HG03097 (cell line): ENCODE results near the gene TNFRSF25.

ENCODE experiments used
- ATAC-seq: cut with Tn5 transposase; IDR thresholded peaks from one replicate; pipeline ENCODE4 v1.9.1; 2021; ENCODE audit not compliant: unreplicated experiment, low FRiP score

TNFRSF25 gene

DNA sequence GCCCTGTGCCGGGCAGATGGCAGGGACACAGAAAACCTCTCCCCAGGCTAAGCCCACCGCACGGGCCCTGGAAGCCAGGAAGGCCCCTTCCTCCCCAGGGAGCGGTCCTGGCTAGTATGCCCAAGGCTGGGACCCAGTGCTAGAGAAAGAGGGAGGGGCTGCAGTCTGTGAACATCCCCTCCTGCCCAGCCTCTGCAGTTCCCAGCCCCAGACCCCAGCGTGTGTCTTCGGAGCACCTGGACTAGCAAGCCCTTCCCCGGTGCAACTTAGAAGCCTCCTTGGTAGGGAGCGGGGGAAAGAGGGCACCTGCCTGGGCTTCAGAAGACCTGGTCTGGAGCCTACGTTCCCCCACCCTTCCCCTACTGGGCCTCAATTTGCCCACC, 23.4 kb upstream of the TNFRSF25 start:
- no peak for ATAC-seq

GRCh38 chr1:6488602-6489382, 22.8 kb upstream of the TNFRSF25 start:
- no peak for ATAC-seq

GRCh38 chr1:6487804-6488484, 22.0 kb upstream of the TNFRSF25 start:
- no peak for ATAC-seq

- ATAC-seq = peak; percentile 55
Measured at GRCh38 chr1:6486433-6487011, 20.5 kb upstream of the TNFRSF25 start.

DNA sequence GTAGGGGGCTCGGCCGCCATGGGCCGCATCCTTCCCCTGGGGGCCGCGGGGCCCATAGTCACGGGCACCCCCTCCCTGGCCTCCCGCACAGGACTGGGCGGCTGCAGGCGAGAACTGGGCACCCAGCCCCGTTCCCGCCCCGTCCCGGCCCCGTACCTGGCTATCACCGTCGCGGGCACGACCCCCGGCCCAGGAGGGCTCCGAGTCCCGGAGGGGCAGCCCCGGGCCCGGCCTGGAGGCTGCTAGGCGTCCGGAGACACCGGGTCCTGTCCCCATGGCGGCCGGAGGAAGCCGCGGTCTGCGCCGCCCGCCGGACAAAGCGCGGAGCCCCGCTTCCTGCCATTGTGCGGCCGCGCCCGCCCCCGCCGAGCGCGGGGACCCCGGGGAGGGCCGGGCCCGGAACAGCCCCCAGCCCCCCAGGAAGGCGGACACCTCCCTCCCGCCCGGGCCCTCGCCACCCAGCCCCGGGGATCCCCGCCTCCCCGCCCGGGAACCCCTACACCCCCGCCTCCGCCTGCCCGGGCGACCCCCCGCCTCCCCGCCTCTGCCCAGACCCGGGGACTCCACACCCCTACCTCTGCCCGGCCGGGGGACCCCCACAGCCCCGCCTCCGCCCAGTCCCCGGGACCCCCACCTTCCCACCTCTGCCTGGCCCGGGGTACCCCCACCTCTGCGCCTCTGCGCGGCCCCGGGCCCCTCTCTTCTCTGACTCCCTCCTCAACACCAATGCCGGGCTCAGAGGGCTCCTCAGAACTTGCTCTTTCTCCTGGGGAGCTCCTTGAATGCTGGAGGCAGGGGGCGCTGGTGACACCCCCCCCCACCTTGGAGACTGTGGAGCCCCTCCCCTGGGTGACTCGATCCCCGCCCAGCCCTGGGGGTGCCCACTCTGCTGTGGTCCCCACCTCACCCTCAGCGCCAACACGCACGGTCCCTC, 19.5 kb upstream of the TNFRSF25 start:
- ATAC-seq = no peak

GRCh38 chr1:6484826-6485167, 18.8 kb upstream of the TNFRSF25 start:
- no peak for ATAC-seq

GRCh38 chr1:6483761-6484117, 17.8 kb upstream of the TNFRSF25 start:
- no peak for ATAC-seq

- ATAC-seq = no peak
Measured at GRCh38 chr1:6483017-6483760, 17.2 kb upstream of the TNFRSF25 start.

- ATAC-seq = no peak
Measured at GRCh38 chr1:6481820-6482219, 15.8 kb upstream of the TNFRSF25 start.

DNA sequence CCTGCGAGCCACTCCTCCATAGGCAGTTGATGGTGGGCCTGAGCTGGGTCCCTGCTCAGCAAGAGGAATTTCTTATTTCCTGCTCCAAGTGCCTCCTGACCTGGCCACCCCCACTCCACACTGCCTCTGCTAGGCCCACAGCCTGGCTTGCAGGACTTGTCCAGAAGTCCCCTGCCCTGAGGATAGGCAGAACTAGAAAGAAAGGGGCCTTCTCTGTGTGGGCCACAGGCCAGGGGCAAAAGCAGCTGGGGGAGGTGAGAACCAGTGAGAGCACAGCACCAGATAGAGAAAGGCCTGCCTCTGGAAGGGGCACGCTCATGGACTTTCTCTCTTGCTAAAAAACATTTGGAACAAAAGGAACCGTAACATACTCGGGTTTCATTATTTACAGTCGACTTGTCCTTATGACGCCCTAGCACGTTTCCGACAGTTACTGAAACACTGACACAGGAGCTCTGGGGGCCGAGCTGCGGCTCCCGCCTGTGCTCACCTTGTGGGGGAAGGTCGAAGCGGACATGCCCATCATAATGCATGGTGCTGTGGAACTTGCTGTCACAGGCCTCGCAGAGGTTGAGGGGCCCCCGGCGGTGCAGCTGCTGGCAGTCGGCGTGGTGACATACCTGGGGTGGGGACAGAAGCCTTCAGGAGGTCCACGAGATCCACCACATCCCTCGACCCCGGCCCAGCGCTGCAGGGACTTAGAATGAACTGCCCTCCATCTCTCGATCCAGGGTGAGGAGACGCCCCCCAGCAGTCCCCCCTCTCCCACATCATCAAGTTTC, 11.3 kb upstream of the TNFRSF25 start:
- ATAC-seq = no peak

DNA sequence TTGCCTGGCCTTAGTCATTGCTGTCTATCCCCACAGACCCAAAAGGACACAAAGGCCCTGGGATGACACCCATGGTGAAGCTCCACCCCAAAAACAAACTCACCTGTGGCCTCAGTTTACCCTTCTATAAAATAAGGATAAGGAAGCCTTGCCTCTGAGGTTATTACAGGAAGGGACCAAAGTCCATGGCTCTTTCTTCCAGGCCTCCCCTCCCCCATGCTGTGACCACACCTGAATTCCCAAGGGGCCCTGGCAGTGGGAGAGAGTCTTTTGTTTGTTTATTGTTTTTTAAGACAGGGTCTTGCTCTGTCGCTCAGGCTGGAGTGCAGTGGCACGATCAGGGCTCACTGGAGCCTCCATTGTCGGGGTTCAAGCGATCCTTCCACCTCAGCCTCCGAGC, 10.5 kb upstream of the TNFRSF25 start:
- no peak for ATAC-seq

DNA sequence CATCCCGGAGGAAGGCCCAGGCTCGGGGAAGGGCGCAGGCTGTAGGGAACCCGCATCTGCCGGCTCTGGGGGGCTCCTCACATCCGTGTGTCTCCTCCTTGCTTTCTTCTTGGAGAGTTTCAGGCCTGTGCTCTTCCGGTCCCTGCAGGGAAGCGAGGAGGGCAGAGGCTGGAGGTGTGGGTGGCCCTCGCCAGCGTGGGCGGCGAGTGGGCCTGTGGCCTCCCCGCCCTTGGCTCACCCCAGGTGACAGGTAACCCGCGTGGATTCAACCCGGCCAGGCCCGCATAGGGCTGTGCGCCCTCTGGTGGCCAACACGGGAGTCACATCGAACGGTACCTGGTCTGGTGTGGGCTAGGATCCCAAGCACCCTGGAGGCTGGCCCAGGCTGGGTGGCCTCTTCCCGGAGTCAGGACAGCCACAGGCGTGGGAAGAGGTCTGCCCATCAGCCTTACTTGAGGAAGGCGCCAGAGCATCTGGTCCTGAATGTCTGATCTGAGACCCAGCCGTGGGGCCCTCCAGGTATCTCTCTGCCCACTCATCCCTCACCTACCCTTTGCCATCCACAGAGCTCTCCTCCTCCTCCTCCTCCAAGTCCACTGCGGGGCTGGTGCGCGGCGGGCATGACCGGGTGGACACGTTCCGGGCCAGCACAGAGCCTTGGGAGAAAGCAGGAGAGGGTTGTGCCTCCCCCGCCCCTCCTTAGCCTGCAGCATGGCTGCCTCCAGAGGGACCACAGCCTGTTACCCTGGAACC, 9.6 kb upstream of the TNFRSF25 start:
- ATAC-seq = no peak

DNA sequence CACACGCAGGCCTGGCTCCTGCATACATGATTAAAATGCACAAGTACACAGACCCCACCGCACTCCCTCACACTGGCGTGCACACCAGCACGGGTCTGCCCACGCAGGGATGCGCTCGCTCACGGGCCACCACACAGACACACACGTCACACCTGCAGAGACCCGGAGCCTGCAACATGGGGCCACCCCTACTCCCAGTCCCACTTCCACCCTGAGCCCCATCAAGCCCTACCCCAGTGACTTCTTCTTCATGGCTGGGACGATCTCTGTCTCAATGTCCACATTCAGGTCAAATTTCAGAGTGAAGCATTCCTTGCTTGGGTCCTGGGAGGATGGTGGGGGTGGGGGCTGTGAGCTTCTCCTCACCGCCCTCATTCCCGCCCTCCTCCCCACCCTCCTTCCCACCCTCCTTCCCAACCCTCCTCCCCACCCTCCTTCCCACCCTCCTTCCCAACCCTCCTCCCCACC, 8.9 kb upstream of the TNFRSF25 start:
- ATAC-seq = no peak

DNA sequence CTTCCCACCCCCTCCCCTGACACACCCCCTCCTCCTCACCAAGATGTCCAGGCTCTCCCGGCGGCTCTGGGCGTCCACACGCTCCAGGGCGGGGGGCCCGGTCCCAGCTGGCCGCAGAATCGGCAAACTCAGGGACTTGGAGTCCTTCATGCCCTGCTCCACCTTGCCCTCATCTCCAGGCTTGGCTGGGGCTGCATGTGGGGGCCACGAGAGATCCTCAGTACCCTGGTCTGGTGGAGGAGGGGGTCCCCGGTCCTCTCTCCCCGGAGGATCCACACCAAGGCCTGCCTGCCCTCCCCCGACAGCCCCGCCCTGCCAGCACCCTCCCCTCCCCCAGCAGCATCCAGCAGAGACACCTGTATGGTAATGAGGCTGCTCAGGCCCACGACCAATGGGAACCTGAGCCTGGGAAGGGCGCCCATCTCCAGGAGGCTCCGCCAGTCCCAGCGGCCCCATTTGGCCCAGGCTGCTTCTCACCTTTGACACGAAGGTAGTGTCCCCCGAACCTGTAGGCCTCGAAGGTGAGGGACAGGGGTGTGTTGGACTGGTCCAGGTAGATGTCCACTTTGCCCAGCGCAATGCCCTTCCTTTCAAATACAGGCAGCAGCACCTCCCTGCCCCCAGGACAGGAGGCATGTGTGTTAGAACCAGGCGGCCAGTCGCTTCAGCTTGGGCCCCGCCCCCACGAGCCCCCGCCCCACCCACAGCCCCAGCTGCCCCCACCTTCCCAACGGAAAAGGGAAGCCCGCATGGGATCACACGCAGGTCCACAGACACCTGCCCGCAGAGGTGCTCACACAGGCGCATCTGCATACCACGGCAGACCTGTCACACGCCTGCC, 8.2 kb upstream of the TNFRSF25 start:
- no peak for ATAC-seq

- ATAC-seq = no peak
Measured at GRCh38 chr1:6473156-6473555, 7.2 kb upstream of the TNFRSF25 start.

DNA sequence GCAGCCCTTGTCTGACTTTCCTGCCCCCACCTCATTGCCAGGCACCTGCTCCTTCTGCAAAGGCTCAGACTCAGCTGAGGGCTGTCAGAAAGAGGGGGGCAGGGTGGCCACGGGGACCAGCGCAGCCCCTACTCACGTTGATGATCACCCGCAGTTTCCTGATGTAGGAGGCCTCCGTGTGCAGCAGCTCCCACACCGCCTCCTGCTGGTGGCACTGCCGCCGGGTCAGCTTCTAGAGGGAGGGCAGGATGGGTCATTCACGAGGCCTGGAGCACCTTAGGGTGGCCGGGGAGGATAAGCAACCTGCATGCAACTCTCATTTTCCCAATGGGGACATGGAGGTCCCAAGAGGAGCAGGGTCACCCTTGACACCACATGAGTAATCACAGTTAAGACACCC, 6.4 kb upstream of the TNFRSF25 start:
- no peak for ATAC-seq

DNA sequence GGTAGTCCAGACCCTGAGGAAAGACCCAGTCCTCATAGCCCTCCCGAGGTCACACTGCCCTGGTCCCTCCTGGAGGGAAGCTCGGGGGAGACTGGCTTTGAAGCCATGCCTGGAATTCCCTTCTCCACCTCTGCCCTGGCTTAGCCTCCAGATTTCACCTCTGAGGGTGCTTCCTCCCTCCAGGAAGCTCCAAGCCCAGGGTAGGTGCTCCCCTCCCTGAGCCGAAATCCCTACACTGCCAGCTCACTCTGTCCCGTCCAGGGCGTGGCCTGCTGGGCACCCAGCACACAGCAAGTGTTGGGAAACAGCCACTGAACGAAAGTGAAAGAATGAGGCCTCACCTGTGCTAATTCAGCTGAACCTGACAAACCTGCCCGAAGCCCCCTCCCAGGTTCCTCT, 6.0 kb upstream of the TNFRSF25 start:
- ATAC-seq = no peak
